Endothelial cell of umbilical vein (primary cell): Measurements from ENCODE around the gene GRID1. TPM values are rescaled to one million over a fixed set of nuclear protein-coding genes. Genes with fewer than 3 reads are reported as not detected.

Source experiments
- BruUV-seq: library from RNA; stranded (reverse); fragments of 400-500 nt; replicated peaks from 2 replicates; lab custom pipeline; 2021; lab: Mats Ljungman, UMichigan
- CTCF ChIA-PET: fragments of 300-600, 350-600 bp; sonication (Branson Sonifier 250); formaldehyde crosslinking; loops from one replicate; lab custom pipeline; 2021; ENCODE audit warnings: antibody characterized with exemption, inconsistent platforms; lab: Charles Lee
- POLR2A ChIA-PET: fragments of 300-600, 350-600 bp; sonication (Branson Sonifier 250); formaldehyde crosslinking; loops from one replicate; lab custom pipeline; 2021; ENCODE audit warnings: antibody characterized with exemption, inconsistent platforms; lab: Charles Lee
- DNase-seq: peaks from one replicate; pipeline ENCODE4 v3.0.0-alpha.2; 2011; ENCODE audit warnings: low read depth, low spot score
- FAIRE-seq: peaks from 2 replicates; lab custom pipeline; 2011; peaks lifted over from hg19 to GRCh38; lab: Jason Lieb, UNC
- H2AFZ ChIP-seq: 2 replicates; pipeline ENCODE4 v1.6.0; 2012; ENCODE audit warnings: low read depth, low read length, control low read depth, inconsistent platforms
- H3K27ac ChIP-seq: 2 replicates; pipeline ENCODE4 v1.5.1; 2011; ENCODE audit warnings: low read depth, mild to moderate bottlenecking, control low read depth, low read length, moderate library complexity; ENCODE audit not compliant: insufficient read depth
- H3K27me3 ChIP-seq, 2 experiments: 2 replicates each; pipeline versions ENCODE4 v1.6.0 to v1.6.1; 2011; ENCODE audit warnings: low read length in 2 of 2, mixed read lengths in 1 of 2; ENCODE audit not compliant: control insufficient read depth in 2 of 2, insufficient read depth in 2 of 2
- H3K36me3 ChIP-seq, 2 experiments: 2 replicates in 1 of 2; 3 replicates in 1 of 2; pipeline ENCODE4 v1.5.1; 2011; ENCODE audit warnings: low read length in 2 of 2, mild to moderate bottlenecking in 1 of 2, moderate library complexity in 1 of 2; ENCODE audit not compliant: control insufficient read depth in 2 of 2, insufficient read depth in 2 of 2; ENCODE audit errors: extremely low read depth in 1 of 2
- H3K4me1 ChIP-seq: 3 replicates; pipeline ENCODE4 v1.5.1; 2011; ENCODE audit warnings: mild to moderate bottlenecking, low read length; ENCODE audit not compliant: control insufficient read depth, insufficient read depth; ENCODE audit errors: extremely low read depth
- H3K4me2 ChIP-seq: 2 replicates; pipeline ENCODE4 v1.6.1; 2011; ENCODE audit warnings: low read length, control low read depth, mixed read lengths; ENCODE audit not compliant: insufficient read depth
- H3K4me3 ChIP-seq, 3 experiments: fragments of 200-600 bp in 1 of 3; sonication (generic), shearing (Covaris generic) in 1 of 3; replicated peaks in 1 of 3; 2 replicates each; pipeline ENCODE4 v1.5.1; 2011 to 2016; ENCODE audit warnings: control low read depth in 3 of 3, low read length in 3 of 3, mild to moderate bottlenecking in 2 of 3, inconsistent platforms in 1 of 3, low read depth in 1 of 3, moderate library complexity in 1 of 3; ENCODE audit not compliant: insufficient read depth in 1 of 3
- H3K79me2 ChIP-seq: 2 replicates; pipeline ENCODE4 v1.6.0; 2012; ENCODE audit warnings: low read length, inconsistent platforms; ENCODE audit not compliant: control insufficient read depth, insufficient read depth
- H3K9ac ChIP-seq: replicated peaks from 2 replicates; pipeline ENCODE3; 2011; ENCODE audit warnings: low read length, control low read depth; ENCODE audit not compliant: insufficient read depth; ENCODE audit errors: extremely low read depth
- H3K9me1 ChIP-seq: replicated peaks from 3 replicates; pipeline ENCODE4 v1.6.0; 2011; ENCODE audit warnings: mild to moderate bottlenecking, low read length; ENCODE audit not compliant: control insufficient read depth, insufficient read depth; ENCODE audit errors: extremely low read depth
- H3K9me3 ChIP-seq: replicated peaks from 2 replicates; pipeline ENCODE4 v1.5.1; 2012; ENCODE audit warnings: low read length, inconsistent platforms; ENCODE audit not compliant: control insufficient read depth, insufficient read depth
- H4K20me1 ChIP-seq: replicated peaks from 2 replicates; pipeline ENCODE3; 2011; ENCODE audit warnings: mild to moderate bottlenecking, low read length; ENCODE audit not compliant: control insufficient read depth, insufficient read depth; ENCODE audit errors: extremely low read depth
- EZH2 ChIP-seq: IDR thresholded peaks from 2 replicates; pipeline ENCODE4 v1.6.1; 2012; ENCODE audit warnings: borderline replicate concordance, low read depth, mild to moderate bottlenecking, moderate library complexity, low read length, inconsistent platforms; ENCODE audit not compliant: severe bottlenecking
- FOS ChIP-seq: IDR thresholded peaks from 2 replicates; pipeline ENCODE4 v1.6.1; 2011; ENCODE audit warnings: mild to moderate bottlenecking, low read length, moderate library complexity, borderline replicate concordance; ENCODE audit not compliant: insufficient read depth
- GATA2 ChIP-seq: IDR thresholded peaks from 2 replicates; pipeline ENCODE4 v1.7.0; 2011; ENCODE audit warnings: low read depth, mild to moderate bottlenecking, moderate library complexity, mixed read lengths, low read length; ENCODE audit not compliant: insufficient read length, insufficient read depth
- JUN ChIP-seq: IDR thresholded peaks from 2 replicates; pipeline ENCODE4 v1.6.1; 2011; ENCODE audit warnings: borderline replicate concordance, low read depth; ENCODE audit not compliant: insufficient read length, insufficient read depth
- MYC ChIP-seq: IDR thresholded peaks from one replicate; pipeline ENCODE4 v1.6.1; 2011; ENCODE audit warnings: mild to moderate bottlenecking, low read depth, low read length
- POLR2A ChIP-seq: IDR thresholded peaks from 2 replicates; pipeline ENCODE4 v1.6.1; 2012; ENCODE audit warnings: low read depth, mild to moderate bottlenecking, control low read depth, low read length
- POLR2AphosphoS5 ChIP-seq: IDR thresholded peaks from 2 replicates; pipeline ENCODE4 v1.6.1; 2012; ENCODE audit warnings: low read depth, mild to moderate bottlenecking, control low read depth, low read length, moderate library complexity; ENCODE audit not compliant: insufficient read depth
- dilution Hi-C: fragments of 300-500 bp; cut with MboI; formaldehyde crosslinking; loops from one replicate; pipeline ENCODE4 v1.15.0; 2019; ENCODE audit warnings: low sequenced_read_pairs; ENCODE audit not compliant: extremely low pct_ligation_motif_present
- intact Hi-C: fragments of 100-400 bp; cut with micrococcal nuclease; formaldehyde crosslinking; loops from one replicate; pipeline ENCODE4 v1.10.0; 2022
- polyA plus RNA-seq, 4 experiments: library from polyadenylated mRNA; depleted of rRNA in 3 of 4; stranded (reverse) in 3 of 4; unstranded in 1 of 4; fragments of >200 nt; gene quantifications; 2 replicates each; pipeline versions ENCODE4 v1.2.1 to v1.2.3, GENCODE V29; 2011 to 2012; ENCODE audit warnings: missing spikeins in 1 of 4
- total RNA-seq: library from RNA; stranded (reverse); gene quantifications from 2 replicates; pipeline ENCODE4 v1.2.3, GENCODE V29; 2021
- TF ChIP-seq, protein P1 (sequence below), 2 donors: IDR thresholded peaks; 1 replicate in 1 of 2; 2 replicates in 1 of 2; pipeline ENCODE4 v1.5.1; 2011; ENCODE audit warnings: low read length in 2 of 2, mild to moderate bottlenecking in 2 of 2, moderate library complexity in 2 of 2, control low read depth in 1 of 2, inconsistent platforms in 1 of 2, low read depth in 1 of 2; ENCODE audit not compliant: insufficient read depth in 1 of 2; ENCODE audit errors: extremely low read depth in 1 of 2
- TF ChIP-seq, protein P2 (sequence below): IDR thresholded peaks from 2 replicates; pipeline ENCODE4 v1.6.1; 2011; ENCODE audit not compliant: insufficient read depth, insufficient read length

The GRID1 gene
- total and polyA plus RNA-seq, 2 donors (not counting 3 experiments of a cell fraction or from before 2014, with no cell fraction given) = not detected

DNA sequence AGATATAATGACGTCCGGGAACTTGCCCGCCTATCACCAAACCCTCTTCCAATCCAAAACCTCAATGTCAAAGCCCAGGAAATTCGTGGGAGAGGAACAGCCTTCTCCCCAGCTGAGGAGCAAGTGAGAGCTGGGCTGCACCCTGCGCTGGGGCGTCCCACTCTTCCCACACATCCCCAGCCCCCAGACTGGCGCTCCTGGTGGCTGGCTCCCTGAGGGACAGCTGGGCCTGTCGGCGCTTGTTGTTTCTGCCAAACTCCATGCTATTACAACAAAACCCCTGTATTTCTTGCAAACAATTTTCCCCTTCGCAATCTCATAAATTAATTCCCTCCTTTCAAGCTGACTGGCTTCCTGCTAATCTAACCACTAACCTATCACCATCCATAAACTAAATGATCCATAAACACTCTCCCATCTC, 53.0 kb downstream of the GRID1 start:
- dilution Hi-C loops = no loop called here
- no peaks in the 10 kb centered on the region for H3K36me3 ChIP-seq
- CTCF ChIA-PET = no interaction called here
- no peaks in the 10 kb centered on the region for H3K9me3 ChIP-seq
- FAIRE-seq (no peak), DNase-seq (no peak)
- no peaks in the 10 kb centered on the region for H3K9me1 ChIP-seq
- H2AFZ ChIP-seq = no peak overlapping the region
- no peaks in the 10 kb centered on the region for H3K27me3 ChIP-seq
- BruUV-seq = no TSS peak
- H3K4me3 ChIP-seq = no peak overlapping the region
- no peaks in the 10 kb centered on the region for H3K4me1 ChIP-seq
- H4K20me1 ChIP-seq = no peaks in the 10 kb centered on the region
- H3K27ac ChIP-seq = no peak overlapping the region
- POLR2A ChIA-PET = no interaction called here
- H3K9ac ChIP-seq = no peak overlapping the region
- no peak for TF ChIP-seq FOS
- TF ChIP-seq POLR2A = no peak
- TF ChIP-seq, protein P1, sequence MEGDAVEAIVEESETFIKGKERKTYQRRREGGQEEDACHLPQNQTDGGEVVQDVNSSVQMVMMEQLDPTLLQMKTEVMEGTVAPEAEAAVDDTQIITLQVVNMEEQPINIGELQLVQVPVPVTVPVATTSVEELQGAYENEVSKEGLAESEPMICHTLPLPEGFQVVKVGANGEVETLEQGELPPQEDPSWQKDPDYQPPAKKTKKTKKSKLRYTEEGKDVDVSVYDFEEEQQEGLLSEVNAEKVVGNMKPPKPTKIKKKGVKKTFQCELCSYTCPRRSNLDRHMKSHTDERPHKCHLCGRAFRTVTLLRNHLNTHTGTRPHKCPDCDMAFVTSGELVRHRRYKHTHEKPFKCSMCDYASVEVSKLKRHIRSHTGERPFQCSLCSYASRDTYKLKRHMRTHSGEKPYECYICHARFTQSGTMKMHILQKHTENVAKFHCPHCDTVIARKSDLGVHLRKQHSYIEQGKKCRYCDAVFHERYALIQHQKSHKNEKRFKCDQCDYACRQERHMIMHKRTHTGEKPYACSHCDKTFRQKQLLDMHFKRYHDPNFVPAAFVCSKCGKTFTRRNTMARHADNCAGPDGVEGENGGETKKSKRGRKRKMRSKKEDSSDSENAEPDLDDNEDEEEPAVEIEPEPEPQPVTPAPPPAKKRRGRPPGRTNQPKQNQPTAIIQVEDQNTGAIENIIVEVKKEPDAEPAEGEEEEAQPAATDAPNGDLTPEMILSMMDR (IDR thresholded peaks at IDR 0.05; ENCODE audit: extremely low read depth in 1 of 2, insufficient read depth in 1 of 2, low read depth in 1 of 2, low read length in 2 of 2) = no peak
- TF ChIP-seq POLR2AphosphoS5 = no peak
- no peak for TF ChIP-seq MYC
- TF ChIP-seq GATA2 = no peak
- TF ChIP-seq, protein P2, sequence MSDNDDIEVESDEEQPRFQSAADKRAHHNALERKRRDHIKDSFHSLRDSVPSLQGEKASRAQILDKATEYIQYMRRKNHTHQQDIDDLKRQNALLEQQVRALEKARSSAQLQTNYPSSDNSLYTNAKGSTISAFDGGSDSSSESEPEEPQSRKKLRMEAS = no peak
- TF ChIP-seq JUN = no peak
- TF ChIP-seq EZH2 = no peak
- H3K4me2 ChIP-seq = no peak overlapping the region
- no peaks in the 10 kb centered on the region for H3K79me2 ChIP-seq
- intact Hi-C loops = no loop called here
